ENCODE results near the gene ARL9. TPM values are rescaled to one million over a fixed set of nuclear protein-coding genes. Genes with fewer than 3 reads are reported as not detected.
A peak's percentile ranks its signal among the peaks of the same experiment; 100 is the strongest.

Gene ARL9
- total RNA-seq, 2 experiments from 2014 or later, result 0.17 TPM; not detected in 1

- no peaks in the 10 kb centered on the region for H3K9me3 Mint-ChIP-seq
- Histone ChIP-seq H3K4me1 (ENCODE audit: insufficient read depth, low read length) (peaks cover 26% of the 10 kb centered on the region), H3K9me3 (ENCODE audit: control insufficient read depth in 1 of 2, insufficient read depth in 1 of 2, low read length in 2 of 2) (no peaks in the 10 kb centered on the region), H3K27me3 (ENCODE audit: control insufficient read depth in 1 of 2, insufficient read depth in 2 of 2, low read length in 2 of 2) (no peaks in the 10 kb centered on the region), H3K36me3 (ENCODE audit: insufficient read depth, low read length) (peaks cover 22% of the 10 kb centered on the region), H3K4me3 (ENCODE audit: low read length) (peak overlapping the region; percentile 93), H3K27ac (ENCODE audit: low read depth in 1 of 2, low read length in 2 of 2) (peak overlapping the region; percentile 84 to 94)
- H3K27me3 Mint-ChIP-seq, result no peaks in the 10 kb centered on the region
- intact Hi-C loops (cut with DNase I, micrococcal nuclease), result loop anchor here (1.0 to 10.0 kb wide), 7 partner anchors 31 to 522 kb away; partner anchors contain the start of genes PAICS (in 2 of the 2), AASDH (in 1 of the 2) and CEP135 (in 1 of the 2)
- H3K4me3 Mint-ChIP-seq, result peak overlapping the region; percentile 95
- H3K36me3 Mint-ChIP-seq (ENCODE audit: low read depth), result peaks cover 51% of the 10 kb centered on the region
- DNase-seq (peak in 1 of 14 experiments; percentile 12), ATAC-seq (ENCODE audit: poor library complexity) (no peak)
- H3K4me1 Mint-ChIP-seq (ENCODE audit: low read depth), result peaks cover 70% of the 10 kb centered on the region
- ChIA-PET CTCF (interaction anchor here (0.6 to 1.9 kb wide), 3 partner anchors 31 to 1038 kb away, joined by 3 to 8 read pairs (median 4); partner anchors contain the start of genes PAICS and PPAT), POLR2A (interaction anchor here (0.6 to 2.8 kb wide), 8 partner anchors 14 to 443 kb away, joined by 3 to 47 read pairs (median 4); partner anchors contain the start of genes AASDH, PAICS and PPAT)
- TF ChIP-seq, protein P1, sequence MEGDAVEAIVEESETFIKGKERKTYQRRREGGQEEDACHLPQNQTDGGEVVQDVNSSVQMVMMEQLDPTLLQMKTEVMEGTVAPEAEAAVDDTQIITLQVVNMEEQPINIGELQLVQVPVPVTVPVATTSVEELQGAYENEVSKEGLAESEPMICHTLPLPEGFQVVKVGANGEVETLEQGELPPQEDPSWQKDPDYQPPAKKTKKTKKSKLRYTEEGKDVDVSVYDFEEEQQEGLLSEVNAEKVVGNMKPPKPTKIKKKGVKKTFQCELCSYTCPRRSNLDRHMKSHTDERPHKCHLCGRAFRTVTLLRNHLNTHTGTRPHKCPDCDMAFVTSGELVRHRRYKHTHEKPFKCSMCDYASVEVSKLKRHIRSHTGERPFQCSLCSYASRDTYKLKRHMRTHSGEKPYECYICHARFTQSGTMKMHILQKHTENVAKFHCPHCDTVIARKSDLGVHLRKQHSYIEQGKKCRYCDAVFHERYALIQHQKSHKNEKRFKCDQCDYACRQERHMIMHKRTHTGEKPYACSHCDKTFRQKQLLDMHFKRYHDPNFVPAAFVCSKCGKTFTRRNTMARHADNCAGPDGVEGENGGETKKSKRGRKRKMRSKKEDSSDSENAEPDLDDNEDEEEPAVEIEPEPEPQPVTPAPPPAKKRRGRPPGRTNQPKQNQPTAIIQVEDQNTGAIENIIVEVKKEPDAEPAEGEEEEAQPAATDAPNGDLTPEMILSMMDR (IDR thresholded peaks at IDR 0.05), result no peak
- H3K27ac Mint-ChIP-seq, result peak overlapping the region; percentile 96
Observed at GRCh38 chr4:56466910-56467283, 38.7 kb upstream of the ARL9 start.

DNA sequence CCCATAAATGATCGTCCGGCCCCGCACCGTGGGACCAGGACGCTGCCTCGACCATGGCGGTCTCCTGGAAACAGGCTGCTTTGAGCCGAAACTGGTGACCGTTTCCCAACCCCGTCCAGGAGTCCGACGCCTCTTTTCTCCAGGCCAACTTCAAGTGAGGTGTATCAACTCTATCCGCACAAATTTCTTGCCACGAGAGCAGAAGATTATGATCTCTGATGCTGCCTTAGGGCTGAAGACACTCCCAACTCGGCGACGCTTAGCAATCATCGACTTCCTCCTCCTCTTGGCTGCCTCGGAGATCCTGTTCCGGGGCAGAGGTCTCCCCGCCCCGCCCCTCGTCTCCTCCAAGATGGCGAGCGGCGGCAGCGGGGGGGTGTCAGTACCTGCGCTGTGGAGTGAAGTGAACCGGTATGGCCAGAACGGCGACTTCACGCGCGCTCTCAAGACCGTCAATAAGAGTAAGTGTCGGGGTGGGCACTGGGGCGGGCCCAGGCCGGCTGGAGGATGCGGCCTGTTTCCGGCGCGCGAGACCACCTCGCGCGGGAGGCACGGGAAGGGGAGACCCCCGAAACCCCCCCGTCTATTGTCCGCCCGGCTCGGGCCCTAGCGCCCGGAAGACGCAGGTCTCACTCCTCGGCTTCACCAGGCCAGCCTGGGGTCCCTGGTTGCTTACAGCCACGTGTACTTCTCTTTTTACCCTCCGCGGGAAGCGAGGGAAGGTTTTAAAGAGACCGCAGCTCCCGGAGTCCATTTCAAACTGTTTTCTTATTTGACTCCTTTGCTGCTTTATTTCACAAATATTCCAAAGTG is 38.1 kb upstream of the ARL9 start, which contains the start of gene SRP72:
TSS of gene SRP72 (plus strand) at position 334 of the 813 bp plus-strand sequence. CDS start at position 353, 19 bp downstream.
- peak within 1 kb of the TSS; percentile 93 for H3K4me3 ChIP-seq (ENCODE audit: low read length)
- intact Hi-C loops (cut with DNase I, micrococcal nuclease), result loop anchor here (1.0 to 10.0 kb wide), 7 partner anchors 31 to 523 kb away; partner anchors contain the start of genes PAICS (in 2 of the 2), AASDH (in 1 of the 2) and CEP135 (in 1 of the 2)
- no peaks in the 10 kb centered on the region for H3K9me3 ChIP-seq (ENCODE audit: control insufficient read depth in 1 of 2, insufficient read depth in 1 of 2, low read length in 2 of 2)
- Mint-ChIP-seq H3K27ac (peak within 1 kb of the TSS; percentile 96), H3K27me3 (no peaks in the 10 kb centered on the region), H3K9me3 (no peaks in the 10 kb centered on the region), H3K36me3 (ENCODE audit: low read depth) (peaks cover 49% of the 10 kb centered on the region), H3K4me3 (peak within 1 kb of the TSS; percentile 95), H3K4me1 (ENCODE audit: low read depth) (peaks cover 66% of the 10 kb centered on the region)
- ChIA-PET POLR2A (interaction anchor here (0.6 to 2.9 kb wide), 13 partner anchors 8 to 510 kb away, joined by 3 to 65 read pairs (median 5); partner anchors contain the start of genes AASDH, ARL9, NOA1 and PAICS), CTCF (interaction anchor here (0.8 to 0.9 kb wide), 2 partner anchors 31 to 80 kb away, joined by 3 read pairs; partner anchors contain the start of genes AASDH and PAICS)
- peak within 1 kb of the TSS; percentile 84 to 94 for H3K27ac ChIP-seq (ENCODE audit: low read depth in 1 of 2, low read length in 2 of 2)
- peak; percentile 82 to 96 (median 87) for DNase-seq
- H3K4me1 ChIP-seq (ENCODE audit: insufficient read depth, low read length), result peaks cover 26% of the 10 kb centered on the region
- TF ChIP-seq, protein P1 (IDR thresholded peaks at IDR 0.05), result no peak
- peak; percentile 95 for ATAC-seq (ENCODE audit: poor library complexity)
- peaks cover 22% of the 10 kb centered on the region for H3K36me3 ChIP-seq (ENCODE audit: insufficient read depth, low read length)
- no peaks in the 10 kb centered on the region for H3K27me3 ChIP-seq (ENCODE audit: control insufficient read depth in 1 of 2, insufficient read depth in 2 of 2, low read length in 2 of 2)

DNA sequence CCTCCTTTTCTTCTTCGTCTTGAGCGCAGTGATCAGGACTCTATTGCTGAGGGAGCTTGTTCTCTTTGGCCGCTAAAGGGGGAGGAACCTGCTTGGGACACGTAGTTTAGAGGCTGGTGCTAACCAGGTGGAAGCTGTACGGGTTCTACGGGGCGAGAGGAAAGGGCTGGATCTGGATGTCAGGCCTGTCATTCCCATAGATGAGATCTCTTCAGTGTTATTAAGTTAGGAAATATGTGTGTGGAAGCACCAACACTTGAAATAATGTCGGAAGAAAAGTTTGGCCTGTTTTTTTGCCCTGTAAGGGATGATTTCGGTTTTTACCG is 37.5 kb upstream of the ARL9 start:
- ATAC-seq (ENCODE audit: poor library complexity), result peak; percentile 21
- H3K27ac ChIP-seq (ENCODE audit: low read depth in 1 of 2, low read length in 2 of 2), result peak overlapping the region; percentile 84 to 94
- peak overlapping the region; percentile 95 for H3K4me3 Mint-ChIP-seq
- peaks cover 24% of the 10 kb centered on the region for H3K36me3 ChIP-seq (ENCODE audit: insufficient read depth, low read length)
- H3K4me1 ChIP-seq (ENCODE audit: insufficient read depth, low read length), result peaks cover 26% of the 10 kb centered on the region
- H3K9me3 Mint-ChIP-seq, result no peaks in the 10 kb centered on the region
- H3K27me3 ChIP-seq (ENCODE audit: control insufficient read depth in 1 of 2, insufficient read depth in 2 of 2, low read length in 2 of 2), result no peaks in the 10 kb centered on the region
- peak overlapping the region; percentile 93 for H3K4me3 ChIP-seq (ENCODE audit: low read length)
- peak in 6 of 14 experiments; percentile 7 to 52 (median 30) for DNase-seq
- H3K36me3 Mint-ChIP-seq (ENCODE audit: low read depth), result peaks cover 54% of the 10 kb centered on the region
- H3K4me1 Mint-ChIP-seq (ENCODE audit: low read depth), result peaks cover 66% of the 10 kb centered on the region
- no peaks in the 10 kb centered on the region for H3K27me3 Mint-ChIP-seq
- POLR2A ChIA-PET, result interaction anchor here (0.8 to 2.9 kb wide), 9 partner anchors 9 to 510 kb away, joined by 3 to 65 read pairs (median 5); partner anchors contain the start of genes AASDH, ARL9, NOA1 and PAICS
- intact Hi-C loops (cut with DNase I, micrococcal nuclease), result loop anchor here (5.0 to 10.0 kb wide), 6 partner anchors 41 to 523 kb away; partner anchors contain the start of genes AASDH (in 1 of the 2) and CEP135 (in 1 of the 2)
- no peaks in the 10 kb centered on the region for H3K9me3 ChIP-seq (ENCODE audit: control insufficient read depth in 1 of 2, insufficient read depth in 1 of 2, low read length in 2 of 2)
- peak overlapping the region; percentile 96 for H3K27ac Mint-ChIP-seq
- CTCF ChIA-PET, result interaction anchor here (0.7 to 1.4 kb wide), 4 partner anchors 32 to 368 kb away, joined by 3 read pairs; partner anchors contain the start of genes AASDH and PAICS
- TF ChIP-seq, protein P1 (IDR thresholded peaks at IDR 0.05), result no peak

Measured in CD4-positive, alpha-beta T cell (primary cell).